Large intestine (tissue), 3 donors: ENCODE data around the gene HUS1B. TPM values are rescaled to one million over a fixed set of nuclear protein-coding genes. Genes with fewer than 3 reads are reported as not detected.

Experiments
- DNase-seq, 2 donors: peaks; one replicate each; pipeline versions ENCODE4 v3.0.0 to v3.0.0-alpha.2; 2013
- H3K27ac ChIP-seq: one replicate; pipeline ENCODE4 v1.5.1; 2013; ENCODE audit warnings: low read length
- H3K27me3 ChIP-seq: 2 replicates; pipeline ENCODE4 v1.6.1; 2013; ENCODE audit warnings: low read length; ENCODE audit not compliant: control insufficient read depth, insufficient read depth
- H3K36me3 ChIP-seq: 2 replicates; pipeline ENCODE4 v1.6.1; 2013; ENCODE audit warnings: low read length; ENCODE audit not compliant: control insufficient read depth, insufficient read depth
- H3K4me1 ChIP-seq: one replicate; pipeline ENCODE4 v1.6.1; 2013; ENCODE audit warnings: low read length; ENCODE audit not compliant: control insufficient read depth, insufficient read depth
- H3K4me3 ChIP-seq: one replicate; pipeline ENCODE4 v1.5.1; 2013; ENCODE audit warnings: low read length
- H3K9me3 ChIP-seq: one replicate; pipeline ENCODE4 v1.6.1; 2013; ENCODE audit warnings: mild to moderate bottlenecking, low read depth, low read length, moderate library complexity; ENCODE audit not compliant: control insufficient read depth
- WGBS: methylation state at CpG from one replicate; pipeline ENCODE4 v1.1.5; 2013; ENCODE audit warnings: low lambda C conversion rate; ENCODE audit not compliant: insufficient coverage; 5-methylcytosine and 5-hydroxymethylcytosine counted together
- polyA plus RNA-seq: library from polyadenylated mRNA; unstranded; fragments of 120-200 nt; gene quantifications from one replicate; pipeline ENCODE4 v1.2.1, GENCODE V29; 2013

The HUS1B gene
- polyA plus RNA-seq, 1 donor = 0.34 TPM

DNA sequence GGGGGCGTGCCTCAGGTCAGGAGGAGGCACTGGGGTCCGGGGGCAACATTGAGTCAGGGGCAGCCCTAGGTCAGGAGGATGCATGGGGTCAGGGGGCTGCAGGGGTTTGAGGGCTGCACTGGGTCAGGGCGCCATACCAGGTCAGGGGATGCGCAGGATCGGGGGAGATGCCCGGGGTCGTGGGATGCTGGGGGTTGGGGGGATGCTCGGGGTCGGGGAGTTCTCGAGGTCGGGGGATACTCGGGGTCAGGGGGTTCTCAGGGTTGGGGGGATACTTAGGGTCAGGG, 36.8 kb upstream of the HUS1B start:
- no CpG with 5 or more reads among the region's 12 CpGs for WGBS
- Histone ChIP-seq H3K9me3 (no peaks in the 10 kb centered on the region), H3K4me3 (peak overlapping the region; percentile 82), H3K36me3 (peaks cover 3% of the 10 kb centered on the region), H3K27ac (no peak overlapping the region), H3K27me3 (no peaks in the 10 kb centered on the region), H3K4me1 (peaks cover 4% of the 10 kb centered on the region)
- DNase-seq = no peak

DNA sequence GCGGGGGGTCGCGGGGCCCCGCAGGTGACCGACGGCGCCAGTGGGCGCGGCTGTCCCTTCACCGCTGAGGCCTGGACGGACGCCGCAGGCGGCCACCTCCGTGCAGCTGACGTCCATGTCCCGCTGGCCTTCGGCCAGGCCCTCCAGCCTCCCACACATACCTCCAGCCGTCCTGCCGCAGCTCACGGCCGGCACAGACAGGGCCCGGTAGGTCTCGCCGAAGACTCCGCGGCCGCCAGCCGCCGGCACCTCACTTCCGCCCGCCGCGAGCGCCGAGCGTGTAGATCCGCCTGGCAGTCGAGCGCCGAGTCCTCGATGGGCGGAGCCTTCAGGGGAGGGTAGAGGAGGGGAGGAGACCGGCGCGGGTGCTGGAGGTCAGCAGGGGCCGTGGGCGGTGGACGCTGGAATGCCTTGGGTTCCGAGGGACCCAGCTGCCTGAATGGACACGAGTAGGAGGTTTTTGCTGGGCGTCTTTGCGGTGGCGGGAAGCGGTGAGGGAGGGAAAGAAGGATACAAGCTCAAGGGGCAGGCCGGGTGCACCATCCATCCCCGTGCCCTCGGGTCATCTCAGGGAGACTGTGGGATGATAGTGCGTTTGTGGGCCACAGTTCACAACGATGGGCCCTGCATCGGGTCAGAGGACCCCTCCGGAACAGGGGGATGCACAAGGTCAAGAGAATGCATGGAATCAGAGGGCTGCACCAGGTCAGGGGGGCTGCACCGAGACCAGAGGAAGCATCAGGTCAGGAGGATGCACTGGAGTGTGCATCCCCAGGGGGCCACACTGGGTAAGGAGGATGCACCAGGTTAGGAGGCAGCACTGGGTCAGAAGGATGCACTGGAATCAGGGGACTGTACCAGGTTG, 36.2 kb upstream of the HUS1B start, which contains the start of gene EXOC2:
Gene EXOC2 (minus strand): TSS at position 282 of the 865 bp plus-strand sequence. CDS start 55,321 bp downstream, outside the sequence.
- peaks cover 3% of the 10 kb centered on the region for H3K36me3 ChIP-seq
- H3K9me3 ChIP-seq = no peaks in the 10 kb centered on the region
- WGBS = no CpG with 5 or more reads among the region's 63 CpGs
- H3K27ac ChIP-seq = peak within 1 kb of the TSS; percentile 61
- DNase-seq = peak; percentile 72 to 90
- peaks cover 4% of the 10 kb centered on the region for H3K4me1 ChIP-seq
- no peaks in the 10 kb centered on the region for H3K27me3 ChIP-seq
- peak within 1 kb of the TSS; percentile 82 for H3K4me3 ChIP-seq

DNA sequence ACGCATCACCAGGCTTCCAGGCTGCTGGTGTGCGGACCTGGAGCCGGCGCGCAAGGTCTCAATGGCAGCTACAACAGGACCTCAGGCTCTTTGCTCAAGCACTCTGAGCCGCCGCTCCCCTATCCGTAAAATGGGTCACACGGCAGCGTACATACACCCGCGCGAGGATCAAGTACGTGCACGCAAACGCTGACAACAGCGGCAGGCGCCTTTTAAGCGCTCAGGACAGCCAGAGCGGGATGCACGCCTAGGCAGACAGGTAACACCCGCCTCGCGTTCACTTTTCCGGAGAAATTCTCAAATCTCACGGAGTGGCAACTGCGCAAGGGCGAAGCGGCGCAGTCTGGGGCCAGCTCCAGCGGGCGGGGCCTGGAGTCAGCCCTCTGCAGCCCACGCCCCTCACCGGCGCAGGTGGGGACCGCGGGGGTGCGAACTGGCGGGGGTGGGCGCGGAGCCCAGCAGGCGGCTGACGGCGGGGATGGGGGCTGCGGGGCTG, 35.5 kb upstream of the HUS1B start:
- H3K27ac ChIP-seq = peak overlapping the region; percentile 32
- H3K27me3 ChIP-seq = no peaks in the 10 kb centered on the region
- peaks cover 4% of the 10 kb centered on the region for H3K4me1 ChIP-seq
- H3K4me3 ChIP-seq = peak overlapping the region; percentile 82
- 20% methylated on average over 1 of the region's 45 CpGs for WGBS
- H3K36me3 ChIP-seq = peaks cover 3% of the 10 kb centered on the region
- H3K9me3 ChIP-seq = no peaks in the 10 kb centered on the region
- peak in 1 of 2 donors; percentile 67 for DNase-seq

DNA sequence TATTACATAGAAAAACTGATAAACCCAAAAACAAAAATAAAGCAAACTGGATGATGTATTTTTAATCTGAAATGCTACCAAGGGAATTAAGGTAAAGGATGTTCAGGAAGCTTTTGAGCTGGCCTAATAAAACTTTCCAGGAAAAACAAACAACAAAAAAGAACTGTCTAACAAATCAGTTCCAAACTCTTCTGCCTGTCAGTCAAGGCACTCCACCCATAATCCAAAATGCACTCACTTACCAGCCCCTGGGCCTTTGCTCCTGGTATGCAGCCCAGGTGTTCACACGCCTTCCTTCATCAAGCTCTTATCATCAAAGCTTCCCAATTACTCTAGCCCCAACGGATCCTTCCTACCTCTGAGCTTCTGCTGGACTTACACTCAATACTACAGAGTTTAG, 32.3 kb upstream of the HUS1B start:
- H3K27me3 ChIP-seq = no peaks in the 10 kb centered on the region
- peaks cover 4% of the 10 kb centered on the region for H3K4me1 ChIP-seq
- H3K9me3 ChIP-seq = no peaks in the 10 kb centered on the region
- WGBS = no CpG with 5 or more reads among the region's 2 CpGs
- DNase-seq = no peak
- no peak overlapping the region for H3K4me3 ChIP-seq
- no peak overlapping the region for H3K27ac ChIP-seq
- peaks cover 3% of the 10 kb centered on the region for H3K36me3 ChIP-seq

- no peak for DNase-seq
- no peaks in the 10 kb centered on the region for H3K4me1 ChIP-seq
- H3K27ac ChIP-seq = no peak overlapping the region
- H3K27me3 ChIP-seq = no peaks in the 10 kb centered on the region
- H3K9me3 ChIP-seq = no peaks in the 10 kb centered on the region
- H3K4me3 ChIP-seq = no peak overlapping the region
- H3K36me3 ChIP-seq = peaks cover 3% of the 10 kb centered on the region
- 80% methylated on average over 1 of the region's 3 CpGs for WGBS
Observed at GRCh38 chr6:686497-686896, 29.6 kb upstream of the HUS1B start.

GRCh38 chr6:684831-685636, 28.1 kb upstream of the HUS1B start:
- no peaks in the 10 kb centered on the region for H3K4me1 ChIP-seq
- peaks cover under 1% of the 10 kb centered on the region for H3K36me3 ChIP-seq
- H3K4me3 ChIP-seq = no peak overlapping the region
- no peak for DNase-seq
- no peaks in the 10 kb centered on the region for H3K9me3 ChIP-seq
- H3K27ac ChIP-seq = peak overlapping the region; percentile 14
- no peaks in the 10 kb centered on the region for H3K27me3 ChIP-seq
- WGBS = 83% methylated on average over 1 of the region's 6 CpGs

DNA sequence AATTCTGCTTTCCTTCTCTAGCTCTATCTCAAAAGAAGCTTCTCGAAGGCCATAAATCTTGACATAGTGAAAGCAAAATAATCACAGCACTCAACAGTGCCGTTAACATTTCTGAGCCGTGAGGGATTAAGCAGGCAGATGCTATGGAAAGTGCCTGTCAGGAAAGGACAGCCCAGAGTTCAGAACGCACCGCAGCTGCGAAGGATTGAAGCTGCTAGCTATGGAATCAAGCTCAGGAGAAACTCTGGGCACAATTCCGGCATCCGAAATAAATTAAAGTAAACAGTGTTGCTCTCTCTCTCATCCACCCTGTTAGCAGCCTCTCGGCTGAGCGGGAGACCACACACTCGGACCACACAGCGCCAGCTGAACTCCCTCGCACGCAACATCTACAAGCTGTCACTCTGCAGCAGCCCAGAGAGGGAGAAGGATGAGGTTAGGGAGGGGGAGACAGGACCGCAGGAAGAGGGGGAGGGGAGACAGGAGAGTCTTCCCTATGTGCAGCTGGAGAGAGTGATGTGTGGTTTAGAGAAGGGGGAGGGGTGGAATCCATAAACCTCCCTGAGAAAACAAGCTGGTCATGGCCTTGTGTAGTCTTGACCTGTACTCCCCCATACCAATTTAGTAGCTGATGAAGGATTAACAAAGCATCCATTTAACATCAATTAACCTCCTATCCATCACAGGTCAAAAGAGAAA, 27.0 kb upstream of the HUS1B start:
- peak overlapping the region; percentile 61 for H3K27ac ChIP-seq
- H3K4me1 ChIP-seq = no peaks in the 10 kb centered on the region
- no CpG with 5 or more reads among the region's 15 CpGs for WGBS
- no peaks in the 10 kb centered on the region for H3K27me3 ChIP-seq
- peak; percentile 69 to 73 for DNase-seq
- H3K36me3 ChIP-seq = no peaks in the 10 kb centered on the region
- H3K9me3 ChIP-seq = no peaks in the 10 kb centered on the region
- H3K4me3 ChIP-seq = no peak overlapping the region

- Histone ChIP-seq H3K4me3 (no peak overlapping the region), H3K4me1 (no peaks in the 10 kb centered on the region), H3K9me3 (no peaks in the 10 kb centered on the region), H3K27me3 (no peaks in the 10 kb centered on the region), H3K27ac (no peak overlapping the region), H3K36me3 (no peaks in the 10 kb centered on the region)
- no peak for DNase-seq
- WGBS = 67% methylated on average over 1 of the region's 5 CpGs
Observed at GRCh38 chr6:680666-681340, 23.9 kb upstream of the HUS1B start.

- WGBS = no CpG with 5 or more reads among the region's 2 CpGs
- H3K9me3 ChIP-seq = no peaks in the 10 kb centered on the region
- no peak overlapping the region for H3K27ac ChIP-seq
- H3K27me3 ChIP-seq = no peaks in the 10 kb centered on the region
- no peak for DNase-seq
- H3K4me1 ChIP-seq = no peaks in the 10 kb centered on the region
- no peaks in the 10 kb centered on the region for H3K36me3 ChIP-seq
- H3K4me3 ChIP-seq = no peak overlapping the region
Observed at GRCh38 chr6:680251-680650, 23.4 kb upstream of the HUS1B start.

- H3K36me3 ChIP-seq = no peaks in the 10 kb centered on the region
- H3K9me3 ChIP-seq = no peaks in the 10 kb centered on the region
- no peak overlapping the region for H3K4me3 ChIP-seq
- no peaks in the 10 kb centered on the region for H3K27me3 ChIP-seq
- no peak overlapping the region for H3K27ac ChIP-seq
- no peaks in the 10 kb centered on the region for H3K4me1 ChIP-seq
- 100% methylated on average over 2 of the region's 9 CpGs for WGBS
- no peak for DNase-seq
Observed at GRCh38 chr6:679282-679681, 22.4 kb upstream of the HUS1B start.
